Adrenal gland (tissue), 5 donors: Measurements from ENCODE around the gene ZBTB44.

Experiments used
- CTCF ChIP-seq, 6 experiments: fragments of 450-650 bp in 4 of 6; fragments of 200-600 bp in 2 of 6; sonication (generic) in 1 of 6; IDR thresholded peaks; 1 replicate in 5 of 6; 2 replicates in 1 of 6; pipeline versions ENCODE4 v1.5.1 to v1.8.0; 2016 to 2021; ENCODE audit warnings: antibody characterized with exemption in 6 of 6, mild to moderate bottlenecking in 2 of 6, moderate library complexity in 1 of 6
- POLR2A ChIP-seq, 2 donors: fragments of 450-650 bp; IDR thresholded peaks; one replicate each; pipeline ENCODE4 v1.6.1; 2017; ENCODE audit warnings: antibody characterized with exemption in 2 of 2, mild to moderate bottlenecking in 2 of 2, moderate library complexity in 1 of 2
- donor health status: DM: no; HTN: no; CAD: no.

DNA sequence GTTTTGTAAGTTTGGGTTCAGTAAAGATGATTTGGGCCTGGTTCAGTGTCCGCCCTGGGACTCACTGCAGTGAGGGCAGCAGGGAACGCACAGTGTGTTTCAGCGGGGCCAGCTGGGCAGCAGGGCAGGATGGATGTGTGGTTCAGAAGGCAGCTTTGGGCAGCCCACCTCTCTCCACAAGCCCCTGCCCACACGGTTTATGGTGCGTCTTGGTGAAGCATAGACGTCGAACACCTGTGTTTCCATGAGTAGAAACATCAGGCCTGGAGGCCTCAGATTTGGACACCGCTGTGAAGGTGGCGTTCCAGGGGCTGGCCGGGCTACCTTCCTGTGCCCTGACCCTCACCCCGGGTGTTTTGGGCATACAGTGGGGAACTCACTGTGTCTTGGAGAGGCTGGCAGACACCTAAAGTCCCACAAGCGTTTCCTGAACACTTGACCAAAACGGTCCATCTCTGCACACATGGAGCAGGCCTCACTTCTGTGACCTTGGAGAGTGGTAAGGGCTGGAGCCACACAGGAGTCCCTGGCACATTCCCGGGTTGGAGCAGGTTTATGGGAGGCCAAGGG, 96.1 kb downstream of the ZBTB44 start:
- TF ChIP-seq CTCF (IDR thresholded peaks at IDR 0.05) = no peak
- no peak for TF ChIP-seq POLR2A (IDR thresholded peaks at IDR 0.05)
